ENCODE data around the gene MAP4K2.

DNA sequence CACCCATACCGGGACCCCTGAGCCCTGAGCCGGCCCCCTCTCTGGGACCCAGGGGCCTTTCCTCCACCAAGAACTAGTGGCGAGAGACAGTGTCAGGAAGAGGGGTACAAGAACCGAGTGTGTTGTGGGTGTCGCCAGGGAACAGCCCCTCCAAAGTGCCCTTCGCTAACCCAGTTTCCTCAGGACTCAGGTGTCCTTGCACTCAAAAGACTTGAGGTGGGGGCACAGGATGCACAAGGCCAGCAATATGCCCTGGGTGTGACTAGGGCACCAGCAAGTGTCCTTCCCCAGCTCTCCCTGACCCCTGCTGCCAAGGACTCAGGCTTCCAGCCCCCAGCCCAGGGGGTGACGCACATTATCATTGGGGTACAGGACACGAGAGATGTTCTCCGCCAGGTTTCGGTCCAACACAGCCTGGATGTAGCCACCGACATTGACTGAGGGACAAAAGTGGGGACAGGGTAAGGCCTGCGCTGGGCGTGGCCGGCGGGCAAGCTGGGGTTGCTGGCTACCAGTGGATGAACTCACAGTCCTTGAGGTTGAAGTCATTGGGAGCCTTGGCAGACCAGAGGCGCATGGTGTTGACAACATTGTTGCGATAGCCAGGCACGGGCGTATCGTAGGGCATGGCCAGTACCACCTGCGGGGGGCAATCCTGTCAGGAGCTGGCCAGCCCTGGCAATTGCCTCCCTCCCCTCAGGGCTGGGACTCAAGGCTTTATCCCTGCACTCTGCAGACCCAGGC lies 47.9 kb downstream of the MAP4K2 start:
- TF ChIP-seq NFYB (CRISPR knock-in tag; conservative IDR thresholded peaks at IDR 0.05; ENCODE audit: low read depth) (no peak), GABPB1 (CRISPR knock-in tag; IDR thresholded peaks at IDR 0.05) (no peak), CREM (CRISPR knock-in tag; IDR thresholded peaks at IDR 0.05) (no peak)
- TF ChIP-seq, protein P1, sequence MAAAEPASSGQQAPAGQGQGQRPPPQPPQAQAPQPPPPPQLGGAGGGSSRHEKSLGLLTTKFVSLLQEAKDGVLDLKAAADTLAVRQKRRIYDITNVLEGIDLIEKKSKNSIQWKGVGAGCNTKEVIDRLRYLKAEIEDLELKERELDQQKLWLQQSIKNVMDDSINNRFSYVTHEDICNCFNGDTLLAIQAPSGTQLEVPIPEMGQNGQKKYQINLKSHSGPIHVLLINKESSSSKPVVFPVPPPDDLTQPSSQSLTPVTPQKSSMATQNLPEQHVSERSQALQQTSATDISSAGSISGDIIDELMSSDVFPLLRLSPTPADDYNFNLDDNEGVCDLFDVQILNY (CRISPR knock-in tag; IDR thresholded peaks at IDR 0.05) = no peak
- TF ChIP-seq, protein P2, sequence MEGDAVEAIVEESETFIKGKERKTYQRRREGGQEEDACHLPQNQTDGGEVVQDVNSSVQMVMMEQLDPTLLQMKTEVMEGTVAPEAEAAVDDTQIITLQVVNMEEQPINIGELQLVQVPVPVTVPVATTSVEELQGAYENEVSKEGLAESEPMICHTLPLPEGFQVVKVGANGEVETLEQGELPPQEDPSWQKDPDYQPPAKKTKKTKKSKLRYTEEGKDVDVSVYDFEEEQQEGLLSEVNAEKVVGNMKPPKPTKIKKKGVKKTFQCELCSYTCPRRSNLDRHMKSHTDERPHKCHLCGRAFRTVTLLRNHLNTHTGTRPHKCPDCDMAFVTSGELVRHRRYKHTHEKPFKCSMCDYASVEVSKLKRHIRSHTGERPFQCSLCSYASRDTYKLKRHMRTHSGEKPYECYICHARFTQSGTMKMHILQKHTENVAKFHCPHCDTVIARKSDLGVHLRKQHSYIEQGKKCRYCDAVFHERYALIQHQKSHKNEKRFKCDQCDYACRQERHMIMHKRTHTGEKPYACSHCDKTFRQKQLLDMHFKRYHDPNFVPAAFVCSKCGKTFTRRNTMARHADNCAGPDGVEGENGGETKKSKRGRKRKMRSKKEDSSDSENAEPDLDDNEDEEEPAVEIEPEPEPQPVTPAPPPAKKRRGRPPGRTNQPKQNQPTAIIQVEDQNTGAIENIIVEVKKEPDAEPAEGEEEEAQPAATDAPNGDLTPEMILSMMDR (IDR thresholded peaks at IDR 0.05) = no peak
- TF ChIP-seq, protein P3, sequence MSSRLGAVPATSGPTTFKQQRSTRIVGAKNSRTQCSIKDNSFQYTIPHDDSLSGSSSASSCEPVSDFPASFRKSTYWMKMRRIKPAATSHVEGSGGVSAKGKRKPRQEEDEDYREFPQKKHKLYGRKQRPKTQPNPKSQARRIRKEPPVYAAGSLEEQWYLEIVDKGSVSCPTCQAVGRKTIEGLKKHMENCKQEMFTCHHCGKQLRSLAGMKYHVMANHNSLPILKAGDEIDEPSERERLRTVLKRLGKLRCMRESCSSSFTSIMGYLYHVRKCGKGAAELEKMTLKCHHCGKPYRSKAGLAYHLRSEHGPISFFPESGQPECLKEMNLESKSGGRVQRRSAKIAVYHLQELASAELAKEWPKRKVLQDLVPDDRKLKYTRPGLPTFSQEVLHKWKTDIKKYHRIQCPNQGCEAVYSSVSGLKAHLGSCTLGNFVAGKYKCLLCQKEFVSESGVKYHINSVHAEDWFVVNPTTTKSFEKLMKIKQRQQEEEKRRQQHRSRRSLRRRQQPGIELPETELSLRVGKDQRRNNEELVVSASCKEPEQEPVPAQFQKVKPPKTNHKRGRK (CRISPR knock-in tag; IDR thresholded peaks at IDR 0.05; ENCODE audit: borderline replicate concordance) = no peak
